Right atrium auricular region (tissue), 2 donors: ENCODE measurements around the gene MANBA. TPM values are rescaled to one million over a fixed set of nuclear protein-coding genes. Genes with fewer than 3 reads are reported as not detected.
A peak's percentile ranks its signal among the peaks of the same experiment; 100 is the strongest.
"Not testable (repeated sequence)": the region's sequence is repeated elsewhere in the genome, so short reads cannot be mapped to it uniquely, and the experiment has no call there.

Source experiments
- DNase-seq: peaks from one replicate; pipeline ENCODE4 v3.0.0-alpha.2; 2019; ENCODE audit warnings: low spot score
- H3K27ac ChIP-seq, 2 donors: fragments of 200-600 bp; sonication (generic); 1 replicate in 1 of 2; 2 replicates in 1 of 2; pipeline ENCODE4 v1.5.1; 2016 to 2019
- H3K27me3 ChIP-seq, 2 donors: fragments of 200-600 bp; sonication (generic); one replicate each; pipeline versions ENCODE4 v1.5.1 to v1.6.0; 2017 to 2019
- H3K36me3 ChIP-seq: fragments of 200-600 bp; sonication (generic); one replicate; pipeline ENCODE4 v1.5.1; 2016
- H3K4me1 ChIP-seq, 2 donors: fragments of 200-600 bp; sonication (generic); one replicate each; pipeline versions ENCODE4 v1.5.1 to v1.6.0; 2017 to 2019
- H3K4me3 ChIP-seq, 2 donors: fragments of 200-600 bp; sonication (generic); 1 replicate in 1 of 2; 2 replicates in 1 of 2; pipeline ENCODE4 v1.5.1; 2017 to 2019; ENCODE audit warnings: mild to moderate bottlenecking in 1 of 2, moderate library complexity in 1 of 2
- H3K9me3 ChIP-seq, 2 donors: fragments of 200-600 bp; sonication (generic); one replicate each; pipeline ENCODE4 v1.5.1; 2019
- total RNA-seq, 2 donors: library from RNA; depleted of rRNA; stranded (reverse); fragments of >200 nt; gene quantifications; one replicate each; pipeline ENCODE4 v1.1.0, GENCODE V29; 2016
- TF ChIP-seq, protein P1 (sequence below), 2 donors: fragments of 200-600 bp; sonication (generic); IDR thresholded peaks; one replicate each; pipeline ENCODE4 v1.5.1; 2019; ENCODE audit warnings: antibody characterized with exemption in 2 of 2

The MANBA gene
- total RNA-seq, 2 donors from 2014 or later: 26.9 to 41.6 TPM

DNA sequence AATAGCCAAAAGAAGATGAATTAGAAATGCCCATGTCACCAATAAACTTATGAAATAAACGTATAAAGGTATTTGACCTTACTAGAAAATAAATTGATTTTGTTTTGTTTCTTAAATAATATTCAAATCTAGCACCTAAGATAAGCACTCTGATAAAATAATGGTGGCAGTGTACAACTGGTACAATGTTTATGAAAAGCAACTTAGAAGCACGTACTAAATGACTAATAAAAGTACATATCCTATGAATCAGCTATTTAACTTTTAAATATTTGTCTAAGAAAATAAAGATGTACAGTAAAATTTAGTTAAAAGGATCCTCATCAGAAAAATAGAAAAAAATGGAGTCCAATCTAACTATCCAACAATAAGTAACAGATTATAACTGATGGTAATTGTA is 6.7 kb downstream of the MANBA start:
- TF ChIP-seq, protein P1, sequence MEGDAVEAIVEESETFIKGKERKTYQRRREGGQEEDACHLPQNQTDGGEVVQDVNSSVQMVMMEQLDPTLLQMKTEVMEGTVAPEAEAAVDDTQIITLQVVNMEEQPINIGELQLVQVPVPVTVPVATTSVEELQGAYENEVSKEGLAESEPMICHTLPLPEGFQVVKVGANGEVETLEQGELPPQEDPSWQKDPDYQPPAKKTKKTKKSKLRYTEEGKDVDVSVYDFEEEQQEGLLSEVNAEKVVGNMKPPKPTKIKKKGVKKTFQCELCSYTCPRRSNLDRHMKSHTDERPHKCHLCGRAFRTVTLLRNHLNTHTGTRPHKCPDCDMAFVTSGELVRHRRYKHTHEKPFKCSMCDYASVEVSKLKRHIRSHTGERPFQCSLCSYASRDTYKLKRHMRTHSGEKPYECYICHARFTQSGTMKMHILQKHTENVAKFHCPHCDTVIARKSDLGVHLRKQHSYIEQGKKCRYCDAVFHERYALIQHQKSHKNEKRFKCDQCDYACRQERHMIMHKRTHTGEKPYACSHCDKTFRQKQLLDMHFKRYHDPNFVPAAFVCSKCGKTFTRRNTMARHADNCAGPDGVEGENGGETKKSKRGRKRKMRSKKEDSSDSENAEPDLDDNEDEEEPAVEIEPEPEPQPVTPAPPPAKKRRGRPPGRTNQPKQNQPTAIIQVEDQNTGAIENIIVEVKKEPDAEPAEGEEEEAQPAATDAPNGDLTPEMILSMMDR (IDR thresholded peaks at IDR 0.05): no peak
- Histone ChIP-seq H3K4me1 (peaks cover 0 to 7% of the 10 kb centered on the region in 2 donors), H3K9me3 (no peaks in the 10 kb centered on the region), H3K4me3 (no peak overlapping the region), H3K27ac (no peak overlapping the region), H3K36me3 (no peaks in the 10 kb centered on the region), H3K27me3 (no peaks in the 10 kb centered on the region)
- DNase-seq: no peak

DNA sequence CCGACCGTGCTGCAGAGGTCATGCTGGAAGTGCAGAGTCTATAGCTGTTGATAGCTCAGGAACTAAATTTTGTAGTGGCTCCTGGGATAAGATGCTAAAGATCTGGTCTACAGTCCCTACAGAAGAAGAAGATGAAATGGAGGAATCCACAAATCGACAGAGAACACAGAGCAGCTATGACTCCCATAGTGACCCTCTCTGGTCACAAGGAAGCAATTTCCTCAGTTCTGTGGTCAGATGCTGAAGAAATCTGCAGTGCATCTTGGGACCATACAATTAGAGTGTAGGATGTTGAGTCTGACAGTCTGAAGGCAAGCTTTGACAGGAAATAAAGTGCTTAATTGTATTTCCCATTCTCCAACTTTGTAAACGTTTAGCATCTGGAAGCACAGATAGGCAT is 8.8 kb downstream of the MANBA start:
- no peak overlapping the region for H3K27ac ChIP-seq
- no peaks in the 10 kb centered on the region for H3K9me3 ChIP-seq
- H3K36me3 ChIP-seq: no peaks in the 10 kb centered on the region
- H3K4me3 ChIP-seq: no peak overlapping the region
- no peak for DNase-seq
- H3K27me3 ChIP-seq: no peaks in the 10 kb centered on the region
- TF ChIP-seq, protein P1 (IDR thresholded peaks at IDR 0.05): no peak
- H3K4me1 ChIP-seq: no peaks in the 10 kb centered on the region

DNA sequence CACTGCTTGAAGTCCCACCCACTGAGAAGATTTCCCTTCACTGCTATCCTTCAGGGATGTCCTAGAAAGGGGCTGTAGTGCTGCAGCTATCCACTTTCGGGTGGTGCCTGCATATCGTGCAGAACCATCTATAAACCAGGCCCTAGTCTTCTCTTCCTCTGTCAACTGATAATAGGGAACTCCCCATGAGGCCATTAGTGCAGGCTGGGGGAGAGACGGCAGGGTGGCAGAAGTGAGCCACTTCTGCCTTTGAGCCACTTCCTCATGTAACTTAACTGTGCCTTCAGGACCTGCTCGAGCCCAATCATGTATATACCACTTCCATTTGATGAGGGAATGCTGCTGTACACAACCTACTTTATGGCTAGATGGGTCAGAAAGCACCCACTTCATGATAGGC is 17.4 kb downstream of the MANBA start:
- H3K27ac ChIP-seq, H3K27me3 ChIP-seq, H3K36me3 ChIP-seq, H3K9me3 ChIP-seq, DNase-seq, H3K4me1 ChIP-seq, H3K4me3 ChIP-seq: not testable (repeated sequence)

DNA sequence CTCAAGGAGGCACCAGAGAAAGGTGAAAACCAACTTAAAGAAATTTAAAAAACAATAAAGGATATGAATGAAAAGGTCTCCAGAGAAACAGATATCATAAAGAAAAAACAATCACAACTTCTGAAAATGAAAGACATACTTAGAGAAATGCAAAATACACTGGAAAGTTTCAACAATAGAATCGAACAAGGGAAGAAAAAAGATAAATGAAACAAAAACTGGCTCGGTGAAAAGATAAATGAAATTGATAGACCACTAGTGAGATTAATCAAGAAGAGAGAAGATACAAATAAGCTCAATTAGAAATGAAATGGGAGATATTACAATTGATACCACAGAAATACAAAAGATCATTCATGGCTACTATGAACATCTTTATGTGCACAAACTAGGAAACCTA is 22.0 kb downstream of the MANBA start:
- not testable (repeated sequence) for H3K27me3 ChIP-seq, DNase-seq, H3K36me3 ChIP-seq, H3K4me3 ChIP-seq, H3K27ac ChIP-seq, H3K9me3 ChIP-seq
- peaks cover 0 to 15% of the 10 kb centered on the region in 2 donors for H3K4me1 ChIP-seq

GRCh38 chr4:102736636-102737549 is 23.9 kb downstream of the MANBA start:
- TF ChIP-seq, protein P1 (IDR thresholded peaks at IDR 0.05): no peak
- H3K4me3 ChIP-seq: no peak overlapping the region
- no peaks in the 10 kb centered on the region for H3K27me3 ChIP-seq
- H3K4me1 ChIP-seq: peaks cover 0 to 15% of the 10 kb centered on the region in 2 donors
- H3K27ac ChIP-seq: no peak overlapping the region
- peaks cover 0 to 9% of the 10 kb centered on the region in 2 donors for H3K9me3 ChIP-seq
- no peaks in the 10 kb centered on the region for H3K36me3 ChIP-seq
- no peak for DNase-seq

DNA sequence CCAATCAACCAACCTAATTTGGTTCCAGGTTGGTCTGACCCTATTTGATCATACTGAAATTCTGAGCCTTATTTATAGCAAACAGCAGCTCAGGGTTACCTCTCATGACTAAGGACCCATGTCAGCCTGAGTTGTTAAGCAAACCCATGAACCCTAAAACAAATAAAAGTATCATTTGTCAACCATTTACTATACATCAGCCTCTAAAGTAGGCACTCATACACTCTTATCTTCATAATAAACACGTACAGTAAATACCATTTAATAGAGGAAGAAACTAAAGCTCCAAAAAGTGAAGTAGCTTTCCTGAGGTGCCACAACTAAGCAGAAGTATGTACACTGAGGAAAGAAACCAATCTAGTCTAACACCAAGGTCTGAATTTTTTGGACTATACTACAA is 25.2 kb downstream of the MANBA start:
- peak overlapping the region in 1 of 2 donors; percentile 22 for H3K27ac ChIP-seq
- peaks cover 0 to 15% of the 10 kb centered on the region in 2 donors for H3K4me1 ChIP-seq
- H3K27me3 ChIP-seq: no peaks in the 10 kb centered on the region
- peaks cover 0 to 18% of the 10 kb centered on the region in 2 donors for H3K9me3 ChIP-seq
- no peak overlapping the region for H3K4me3 ChIP-seq
- TF ChIP-seq, protein P1 (IDR thresholded peaks at IDR 0.05): no peak
- H3K36me3 ChIP-seq: no peaks in the 10 kb centered on the region
- DNase-seq: no peak
